Stimulated activated CD8-positive, alpha-beta memory T cell treated with anti-CD3 and anti-CD28 coated beads, Interleukin-15, amount 100 ng/mL, for 48 hours (primary cell): ENCODE measurements around the gene PHF1.

Experiments used
- DNase-seq, 2 donors: peaks; one replicate each; pipeline ENCODE4 v3.0.0-alpha.2; 2020; ENCODE audit warnings: low read depth in 2 of 2

The PHF1 gene

GRCh38 chr6:33454009-33454946, 43.5 kb downstream of the PHF1 start, which contains the start of gene ZBTB9:
Gene ZBTB9, plus strand, starts transcription at chr6:33454576. Its CDS starts 525 bp downstream, at chr6:33455101.
- peak; percentile 93 to 94 for DNase-seq

GRCh38 chr6:33455051-33455450, 44.2 kb downstream of the PHF1 start:
- no peak for DNase-seq

- no peak for DNase-seq
These were observed 45.3 kb downstream of the PHF1 start for GRCh38 chr6:33456156-33456555.

- DNase-seq: no peak
These were observed 47.9 kb downstream of the PHF1 start for GRCh38 chr6:33458676-33459075.

- no peak for DNase-seq
These were observed 48.4 kb downstream of the PHF1 start for GRCh38 chr6:33459226-33459625.
